NT2/D1 (cell line): ENCODE data around the gene TBC1D20.
"Not testable (repeated sequence)": the region's sequence is repeated elsewhere in the genome, so short reads cannot be mapped to it uniquely, and the experiment has no call there.

Source experiments
- DNase-seq: peaks from one replicate; pipeline ENCODE4 v3.0.0-alpha.2; 2011; ENCODE audit warnings: low read depth, low spot score
- H3K27me3 ChIP-seq: 2 replicates; pipeline ENCODE4 v1.6.0; 2011; ENCODE audit warnings: mild to moderate bottlenecking; ENCODE audit not compliant: insufficient read length, insufficient read depth
- H3K36me3 ChIP-seq: 2 replicates; pipeline ENCODE4 v1.6.1; 2011; ENCODE audit warnings: mild to moderate bottlenecking, low read length, mixed read lengths; ENCODE audit not compliant: insufficient read depth, insufficient read length
- H3K4me1 ChIP-seq: 2 replicates; pipeline ENCODE4 v1.5.1; 2011; ENCODE audit not compliant: insufficient read depth, insufficient read length
- H3K4me3 ChIP-seq: 2 replicates; pipeline ENCODE4 v1.5.1; 2011; ENCODE audit warnings: low read depth; ENCODE audit not compliant: insufficient read length
- H3K9ac ChIP-seq: 2 replicates; pipeline ENCODE4 v1.6.0; 2011; ENCODE audit warnings: low read depth; ENCODE audit not compliant: insufficient read length
- H3K9me3 ChIP-seq: 2 replicates; pipeline ENCODE4 v1.5.1; 2011; ENCODE audit warnings: mild to moderate bottlenecking, low read length; ENCODE audit not compliant: insufficient read depth
- SUZ12 ChIP-seq: IDR thresholded peaks from 2 replicates; pipeline ENCODE4 v1.6.1; 2011; ENCODE audit not compliant: insufficient read length, insufficient read depth; ENCODE audit errors: extremely low read depth
- YY1 ChIP-seq: IDR thresholded peaks from 2 replicates; pipeline ENCODE4 v1.6.1; 2011; ENCODE audit not compliant: insufficient read length, insufficient read depth
- ZNF274 ChIP-seq: IDR thresholded peaks from 2 replicates; pipeline ENCODE4 v1.6.1; 2011; ENCODE audit warnings: mild to moderate bottlenecking, low read depth, low read length

TBC1D20 gene

GRCh38 chr20:400128-400453, 62.2 kb downstream of the TBC1D20 start:
- no peak for DNase-seq
- no peaks in the 10 kb centered on the region for H3K9me3 ChIP-seq
- no peak overlapping the region for H3K9ac ChIP-seq
- H3K27me3 ChIP-seq, result no peaks in the 10 kb centered on the region
- peaks cover 13% of the 10 kb centered on the region for H3K36me3 ChIP-seq
- no peak overlapping the region for H3K4me3 ChIP-seq
- peaks cover 2% of the 10 kb centered on the region for H3K4me1 ChIP-seq
- TF ChIP-seq YY1 (no peak), ZNF274 (no peak), SUZ12 (no peak)

- no peak for DNase-seq
- Histone ChIP-seq H3K4me3 (no peak overlapping the region), H3K9ac (no peak overlapping the region), H3K27me3 (no peaks in the 10 kb centered on the region), H3K4me1 (peaks cover 2% of the 10 kb centered on the region), H3K36me3 (peaks cover 13% of the 10 kb centered on the region), H3K9me3 (no peaks in the 10 kb centered on the region)
- TF ChIP-seq YY1 (no peak), SUZ12 (no peak), ZNF274 (no peak)
These were observed 63.1 kb downstream of the TBC1D20 start for GRCh38 chr20:399182-399707.

- no peak overlapping the region for H3K9ac ChIP-seq
- peaks cover 13% of the 10 kb centered on the region for H3K36me3 ChIP-seq
- no peak overlapping the region for H3K4me3 ChIP-seq
- no peak for TF ChIP-seq SUZ12
- no peak for TF ChIP-seq ZNF274
- TF ChIP-seq YY1, result no peak
- peaks cover 2% of the 10 kb centered on the region for H3K4me1 ChIP-seq
- no peaks in the 10 kb centered on the region for H3K27me3 ChIP-seq
- no peaks in the 10 kb centered on the region for H3K9me3 ChIP-seq
- DNase-seq, result no peak
These were observed 64.7 kb downstream of the TBC1D20 start for GRCh38 chr20:397432-398237.

- no peak for TF ChIP-seq ZNF274
- TF ChIP-seq YY1, result no peak
- TF ChIP-seq SUZ12, result no peak
- Histone ChIP-seq H3K9me3 (no peaks in the 10 kb centered on the region), H3K4me3 (no peak overlapping the region), H3K36me3 (peaks cover 13% of the 10 kb centered on the region), H3K27me3 (no peaks in the 10 kb centered on the region), H3K9ac (no peak overlapping the region), H3K4me1 (peaks cover 2% of the 10 kb centered on the region)
- DNase-seq, result no peak
These were observed 65.5 kb downstream of the TBC1D20 start for GRCh38 chr20:396619-397431.

- TF ChIP-seq YY1 (no peak), ZNF274 (no peak), SUZ12 (no peak)
- Histone ChIP-seq H3K9ac (no peak overlapping the region), H3K27me3 (no peaks in the 10 kb centered on the region), H3K4me3 (no peak overlapping the region), H3K36me3 (peaks cover 15% of the 10 kb centered on the region), H3K4me1 (peaks cover 2% of the 10 kb centered on the region), H3K9me3 (no peaks in the 10 kb centered on the region)
- no peak for DNase-seq
These were observed 66.1 kb downstream of the TBC1D20 start for GRCh38 chr20:396252-396618.

GRCh38 chr20:393296-393695, 69.0 kb downstream of the TBC1D20 start:
- not testable (repeated sequence) for H3K4me1 ChIP-seq, H3K9me3 ChIP-seq, DNase-seq, H3K27me3 ChIP-seq, H3K9ac ChIP-seq, H3K4me3 ChIP-seq
- peaks cover 26% of the 10 kb centered on the region for H3K36me3 ChIP-seq

- H3K9me3 ChIP-seq, result no peaks in the 10 kb centered on the region
- DNase-seq, result no peak
- no peaks in the 10 kb centered on the region for H3K27me3 ChIP-seq
- no peak overlapping the region for H3K4me3 ChIP-seq
- no peak overlapping the region for H3K9ac ChIP-seq
- H3K4me1 ChIP-seq, result no peaks in the 10 kb centered on the region
- peaks cover 17% of the 10 kb centered on the region for H3K36me3 ChIP-seq
- no peak for TF ChIP-seq SUZ12
- no peak for TF ChIP-seq YY1
- TF ChIP-seq ZNF274, result no peak
These were observed 71.2 kb downstream of the TBC1D20 start for GRCh38 chr20:391041-391711.
